ENCODE results near the gene C1QTNF1.

DNA sequence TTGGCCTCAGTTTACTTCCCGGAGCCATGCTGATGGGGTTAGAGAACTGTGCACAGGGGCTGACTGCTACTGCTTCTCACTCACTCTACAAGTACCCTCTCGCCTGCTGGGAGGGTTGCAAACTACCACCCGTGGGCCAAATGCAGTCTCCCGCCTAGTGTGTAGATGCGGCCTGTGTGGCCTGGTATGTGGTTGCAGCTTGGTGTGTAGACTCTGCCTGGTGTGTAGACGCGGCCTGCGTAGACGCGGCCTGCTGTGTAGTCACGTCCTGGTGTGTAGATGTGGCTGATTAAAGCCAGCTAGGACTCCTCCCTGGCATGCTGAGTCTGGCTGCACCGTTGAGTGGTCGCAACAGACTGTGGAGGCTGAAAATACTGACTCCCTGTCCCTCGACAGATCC lies 21.7 kb upstream of the C1QTNF1 start:
- TF ChIP-seq CREB5 (CRISPR knock-in tag; IDR thresholded peaks at IDR 0.05; ENCODE audit: low read depth) (no peak), OSR1 (CRISPR knock-in tag; IDR thresholded peaks at IDR 0.05) (no peak), POU6F1 (CRISPR knock-in tag; IDR thresholded peaks at IDR 0.05; ENCODE audit: borderline replicate concordance, low read depth) (no peak), PPARA (CRISPR knock-in tag; IDR thresholded peaks at IDR 0.05; ENCODE audit: borderline replicate concordance) (no peak), RARB (CRISPR knock-in tag; IDR thresholded peaks at IDR 0.05) (no peak), SNAI2 (CRISPR knock-in tag; IDR thresholded peaks at IDR 0.05) (no peak), ZFP3 (CRISPR knock-in tag; IDR thresholded peaks at IDR 0.05) (no peak), TCF4 (CRISPR knock-in tag; IDR thresholded peaks at IDR 0.05; ENCODE audit: borderline replicate concordance) (no peak), CSDC2 (CRISPR knock-in tag; IDR thresholded peaks at IDR 0.05) (no peak)
- TF ChIP-seq, protein P1, sequence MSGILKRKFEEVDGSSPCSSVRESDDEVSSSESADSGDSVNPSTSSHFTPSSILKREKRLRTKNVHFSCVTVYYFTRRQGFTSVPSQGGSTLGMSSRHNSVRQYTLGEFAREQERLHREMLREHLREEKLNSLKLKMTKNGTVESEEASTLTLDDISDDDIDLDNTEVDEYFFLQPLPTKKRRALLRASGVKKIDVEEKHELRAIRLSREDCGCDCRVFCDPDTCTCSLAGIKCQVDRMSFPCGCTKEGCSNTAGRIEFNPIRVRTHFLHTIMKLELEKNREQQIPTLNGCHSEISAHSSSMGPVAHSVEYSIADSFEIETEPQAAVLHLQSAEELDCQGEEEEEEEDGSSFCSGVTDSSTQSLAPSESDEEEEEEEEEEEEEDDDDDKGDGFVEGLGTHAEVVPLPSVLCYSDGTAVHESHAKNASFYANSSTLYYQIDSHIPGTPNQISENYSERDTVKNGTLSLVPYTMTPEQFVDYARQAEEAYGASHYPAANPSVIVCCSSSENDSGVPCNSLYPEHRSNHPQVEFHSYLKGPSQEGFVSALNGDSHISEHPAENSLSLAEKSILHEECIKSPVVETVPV (CRISPR knock-in tag; IDR thresholded peaks at IDR 0.05) = no peak
- TF ChIP-seq, protein P2, sequence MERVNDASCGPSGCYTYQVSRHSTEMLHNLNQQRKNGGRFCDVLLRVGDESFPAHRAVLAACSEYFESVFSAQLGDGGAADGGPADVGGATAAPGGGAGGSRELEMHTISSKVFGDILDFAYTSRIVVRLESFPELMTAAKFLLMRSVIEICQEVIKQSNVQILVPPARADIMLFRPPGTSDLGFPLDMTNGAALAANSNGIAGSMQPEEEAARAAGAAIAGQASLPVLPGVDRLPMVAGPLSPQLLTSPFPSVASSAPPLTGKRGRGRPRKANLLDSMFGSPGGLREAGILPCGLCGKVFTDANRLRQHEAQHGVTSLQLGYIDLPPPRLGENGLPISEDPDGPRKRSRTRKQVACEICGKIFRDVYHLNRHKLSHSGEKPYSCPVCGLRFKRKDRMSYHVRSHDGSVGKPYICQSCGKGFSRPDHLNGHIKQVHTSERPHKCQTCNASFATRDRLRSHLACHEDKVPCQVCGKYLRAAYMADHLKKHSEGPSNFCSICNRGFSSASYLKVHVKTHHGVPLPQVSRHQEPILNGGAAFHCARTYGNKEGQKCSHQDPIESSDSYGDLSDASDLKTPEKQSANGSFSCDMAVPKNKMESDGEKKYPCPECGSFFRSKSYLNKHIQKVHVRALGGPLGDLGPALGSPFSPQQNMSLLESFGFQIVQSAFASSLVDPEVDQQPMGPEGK (CRISPR knock-in tag; IDR thresholded peaks at IDR 0.05; ENCODE audit: borderline replicate concordance) = no peak

Measured in SK-N-SH treated with all-trans-retinoic acid at 6 μM for 48 hours (cell line).